NCI-H2196 treated with DMSO at 0.1 percent for 48 hours (cell line): ENCODE measurements around the gene GPR37L1.
"Not testable (repeated sequence)": the region's sequence is repeated elsewhere in the genome, so short reads cannot be mapped to it uniquely, and the experiment has no call there.

ENCODE experiments used
- DNase-seq: peaks from one replicate; lab custom pipeline; 2025; ENCODE audit not compliant: unreplicated experiment; lab: John Stamatoyannopoulos, UW

Gene GPR37L1

DNA sequence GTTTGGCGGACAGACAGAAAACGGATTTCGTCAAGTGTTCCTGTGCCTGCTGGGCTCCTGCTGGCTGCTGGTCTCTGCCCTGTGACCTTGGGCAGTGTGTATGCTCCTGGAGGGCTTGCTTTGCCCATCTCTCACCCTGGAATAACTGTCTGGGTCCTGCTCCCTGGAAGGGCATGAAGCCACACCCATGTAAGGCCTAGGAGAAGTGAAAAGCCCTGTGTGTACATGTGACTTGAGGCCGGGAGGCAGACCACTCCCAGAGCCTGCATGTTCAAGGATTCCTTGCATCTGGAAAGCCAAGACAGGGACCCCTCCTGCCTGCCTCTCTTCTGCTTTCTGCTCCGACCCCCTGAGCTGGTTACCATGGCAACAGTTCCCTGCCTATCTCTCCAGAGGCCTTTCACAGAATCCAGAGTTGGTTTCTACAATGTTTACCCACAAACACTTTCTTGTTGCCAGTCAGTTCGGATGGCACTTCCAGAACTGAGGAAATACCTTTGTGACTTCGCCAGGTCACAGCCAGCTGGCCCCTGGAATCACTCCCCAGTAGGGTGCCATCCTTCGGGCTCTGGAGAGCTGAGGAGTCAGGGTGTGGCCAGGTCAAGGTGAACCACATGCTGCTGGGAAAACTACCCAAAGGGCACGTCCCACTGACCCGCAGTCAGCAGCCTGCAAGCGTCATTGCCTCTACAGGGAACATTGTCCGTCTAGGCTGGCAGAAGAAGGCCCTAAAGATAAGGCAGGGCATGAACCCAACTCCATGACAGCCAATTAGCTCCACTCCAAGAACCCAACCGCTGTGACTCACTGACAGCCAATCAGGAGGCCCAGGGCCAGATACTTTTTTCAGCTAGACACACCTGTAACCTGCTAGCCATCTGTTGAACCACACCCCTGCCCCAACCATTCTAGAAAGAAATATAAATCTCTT, 14.7 kb upstream of the GPR37L1 start:
- peak; percentile 84 for DNase-seq

DNA sequence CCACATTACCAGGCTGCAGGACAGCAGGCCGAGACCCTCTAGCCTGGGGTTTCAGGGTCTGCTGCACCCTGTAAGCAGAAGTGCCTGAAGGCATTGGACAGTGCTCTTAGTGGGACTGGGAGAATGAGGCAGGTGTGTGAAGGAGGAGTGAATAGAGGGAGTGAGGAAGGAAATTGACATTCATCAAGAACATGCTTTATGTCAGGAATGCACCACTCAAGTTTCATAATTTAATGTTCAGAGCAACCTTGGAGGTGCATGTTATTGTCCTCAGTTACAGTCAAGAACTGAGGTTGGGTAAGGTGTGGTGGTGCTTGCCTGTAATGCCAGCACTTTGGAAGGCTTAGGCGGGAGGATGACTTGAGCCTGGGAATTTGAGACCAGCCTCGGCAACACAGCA, 11.7 kb upstream of the GPR37L1 start:
- DNase-seq, result no peak

DNA sequence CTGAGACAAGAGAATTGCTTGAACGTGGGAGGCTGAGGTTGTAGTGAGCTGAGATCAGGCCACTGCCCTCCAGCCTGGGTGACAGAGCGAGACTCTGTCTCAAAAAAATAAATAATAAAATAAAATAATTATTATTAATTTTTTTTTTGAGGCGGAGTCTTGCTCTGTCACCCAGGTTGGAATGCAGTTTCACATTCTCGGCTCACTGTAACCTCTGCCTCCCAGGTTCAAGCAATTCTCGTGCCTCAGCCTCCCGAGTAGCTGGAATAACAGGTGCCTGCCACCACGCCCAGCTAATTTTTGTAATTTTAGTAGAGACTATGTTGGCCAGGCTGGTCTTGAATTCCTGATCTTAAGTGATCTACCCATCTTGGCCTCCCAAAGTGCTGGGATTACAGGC, 11.1 kb upstream of the GPR37L1 start:
- DNase-seq, result not testable (repeated sequence)

DNA sequence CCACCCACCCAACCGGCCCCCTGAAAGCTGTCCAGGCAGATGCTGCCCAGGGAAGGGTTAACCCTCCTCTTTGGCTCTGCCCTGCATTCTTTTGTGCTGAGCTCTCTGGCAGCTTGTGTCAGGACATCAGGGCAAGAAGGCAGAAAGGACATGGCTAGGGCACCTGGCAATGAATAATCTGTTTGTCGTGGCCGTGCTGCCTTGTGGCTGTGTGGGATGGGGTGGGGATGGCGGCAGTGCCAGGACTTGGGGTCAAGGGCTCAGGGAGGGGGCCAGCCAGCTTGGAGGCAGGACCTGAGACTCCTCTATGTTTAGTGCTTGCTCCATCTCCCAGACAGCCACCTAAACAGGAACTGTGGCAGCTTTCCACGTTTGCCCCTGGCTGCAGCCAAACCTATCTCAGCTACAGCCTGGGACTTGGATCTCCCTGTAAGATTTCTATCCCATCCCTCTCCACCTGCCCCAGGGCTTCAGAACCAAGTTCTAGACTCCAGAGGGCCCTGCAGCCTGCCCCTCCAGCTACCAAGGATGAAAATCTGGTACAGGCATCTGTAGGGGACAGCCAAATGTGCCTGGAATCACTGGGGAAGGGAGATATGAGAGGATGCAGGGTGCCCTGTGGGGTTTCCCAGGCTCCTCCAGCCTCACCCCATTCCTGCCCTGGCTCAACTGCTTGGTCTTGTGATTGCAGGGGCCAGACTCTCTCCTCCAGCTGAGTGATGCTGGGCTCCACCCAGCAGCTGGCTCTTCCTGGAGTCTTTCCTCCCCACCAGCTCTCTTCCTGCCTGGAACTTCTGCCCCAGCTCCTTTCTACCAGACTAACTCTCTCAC, 9.6 kb upstream of the GPR37L1 start:
- peak; percentile 55 for DNase-seq

DNA sequence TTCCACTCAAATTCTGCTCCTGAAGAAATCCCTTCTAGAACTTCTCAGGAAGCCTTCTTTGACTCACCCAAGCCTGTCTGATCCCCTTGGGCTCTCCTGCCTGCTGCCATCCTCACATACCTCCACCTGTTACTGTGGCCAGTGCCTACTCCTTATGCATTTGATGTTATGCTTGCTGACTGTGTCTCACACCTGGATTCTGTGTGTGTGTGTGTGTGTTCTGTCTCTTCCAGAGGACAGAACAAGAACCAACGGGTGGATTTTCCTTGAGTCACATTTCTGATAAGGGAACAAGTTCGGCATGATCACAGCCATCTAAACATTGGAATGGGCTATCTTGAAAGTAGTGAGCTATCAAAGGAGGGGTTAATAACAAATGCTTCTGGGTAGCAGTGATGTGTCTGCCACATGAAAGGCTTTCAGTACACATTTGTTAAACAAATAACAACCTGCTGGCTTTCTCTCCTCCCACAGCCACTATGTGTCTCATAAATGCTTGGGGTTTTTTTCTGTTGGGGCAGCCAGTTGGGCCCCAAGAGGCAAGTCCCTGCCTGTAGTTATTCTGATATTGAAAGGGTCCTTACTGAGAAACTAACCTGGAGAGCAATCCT, 8.9 kb upstream of the GPR37L1 start:
- DNase-seq, result no peak

DNA sequence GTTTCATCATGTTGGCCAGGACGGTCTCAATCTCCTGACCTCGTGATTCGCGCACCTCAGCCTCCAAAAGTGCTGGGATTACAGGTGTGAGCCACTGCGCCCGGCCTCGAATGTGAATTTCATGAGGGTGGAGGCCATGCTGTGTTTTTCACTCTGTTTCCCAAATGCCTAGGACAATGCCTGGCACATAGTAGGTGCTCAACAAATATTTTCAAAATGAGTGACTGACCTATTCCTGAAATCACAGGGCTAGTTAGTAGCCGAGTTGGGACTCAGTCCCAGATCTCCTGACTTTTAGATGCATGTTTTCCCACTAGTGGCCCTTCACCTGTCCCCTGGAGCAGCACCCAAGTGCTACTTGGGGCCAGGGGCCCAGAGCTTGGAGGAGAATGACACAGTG, 6.4 kb upstream of the GPR37L1 start:
- no peak for DNase-seq

DNA sequence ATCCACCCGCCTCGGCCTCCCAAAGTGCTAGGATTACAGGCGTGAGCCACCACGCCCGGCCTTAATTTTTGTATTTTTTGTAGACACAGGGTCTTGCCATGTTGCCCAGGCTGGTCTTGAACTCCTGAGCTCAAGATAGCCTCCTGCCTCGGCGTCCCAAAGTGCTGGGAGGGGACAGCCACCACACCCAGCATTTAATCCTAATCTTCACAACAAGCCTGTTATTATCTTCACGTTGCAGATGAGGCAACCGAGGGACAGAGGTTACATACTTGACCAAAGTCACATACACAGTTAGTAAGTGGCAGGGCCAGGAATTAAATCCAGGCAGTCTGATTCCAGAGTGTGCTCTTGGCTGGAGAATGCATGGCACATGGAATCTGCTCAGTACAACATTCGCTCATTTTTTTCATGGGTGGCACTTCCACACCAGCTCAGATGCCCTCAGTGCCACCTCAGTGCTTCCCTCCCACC, 4.8 kb upstream of the GPR37L1 start:
- no peak for DNase-seq

DNA sequence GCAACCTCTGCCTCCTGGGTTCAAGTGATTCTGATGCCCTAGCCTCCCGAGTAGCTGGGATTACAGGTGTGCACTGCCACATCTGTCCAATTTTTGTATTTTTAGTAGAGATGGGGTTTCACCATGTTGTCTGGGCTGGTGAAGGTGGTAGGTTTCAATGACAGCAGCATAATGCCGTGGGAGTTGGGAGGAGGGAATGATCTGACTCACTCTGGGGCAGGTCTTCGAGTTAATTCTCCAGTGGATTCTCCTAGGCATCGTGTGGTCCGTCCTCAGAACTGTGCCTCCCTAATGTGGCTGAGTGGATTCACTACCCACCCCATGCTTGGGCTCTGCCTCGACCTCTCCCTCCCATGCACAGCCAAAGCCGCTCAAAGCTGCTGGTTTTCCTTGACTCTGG, 1.7 kb upstream of the GPR37L1 start:
- no peak for DNase-seq

DNA sequence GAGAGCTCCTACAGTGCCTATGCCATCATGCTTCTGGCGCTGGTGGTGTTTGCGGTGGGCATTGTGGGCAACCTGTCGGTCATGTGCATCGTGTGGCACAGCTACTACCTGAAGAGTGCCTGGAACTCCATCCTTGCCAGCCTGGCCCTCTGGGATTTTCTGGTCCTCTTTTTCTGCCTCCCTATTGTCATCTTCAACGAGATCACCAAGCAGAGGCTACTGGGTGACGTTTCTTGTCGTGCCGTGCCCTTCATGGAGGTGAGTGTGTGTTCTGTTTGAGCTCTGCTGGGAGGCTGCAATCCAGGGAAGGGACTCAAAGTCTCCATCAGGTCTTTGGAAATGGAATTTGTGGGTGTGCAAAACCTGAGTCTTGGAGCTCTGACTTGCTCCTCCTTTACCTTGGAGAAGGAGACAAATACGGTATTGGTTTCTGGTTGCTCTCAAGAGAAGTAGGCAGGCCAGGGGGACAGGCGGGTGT, 658 bp downstream of the GPR37L1 start:
- DNase-seq, result no peak

DNA sequence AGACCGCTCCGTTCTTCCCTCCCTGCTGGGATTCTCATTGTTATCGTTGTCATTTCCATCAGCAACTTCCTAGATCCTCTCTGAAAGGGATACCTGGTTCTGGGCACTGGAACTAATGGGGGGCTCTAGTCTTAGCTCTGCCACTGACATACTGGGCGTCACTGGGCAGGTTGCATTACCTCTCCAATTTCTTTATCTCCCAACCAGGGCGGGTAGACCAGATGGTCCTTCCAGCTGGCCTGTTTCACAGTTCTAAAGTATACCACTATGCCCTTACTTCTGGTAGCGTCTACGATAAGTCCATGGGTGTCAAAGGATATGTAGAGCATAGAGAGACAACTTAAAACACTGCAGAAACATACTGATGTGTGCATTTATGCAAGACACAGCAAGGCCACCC, 1.4 kb downstream of the GPR37L1 start:
- no peak for DNase-seq

DNA sequence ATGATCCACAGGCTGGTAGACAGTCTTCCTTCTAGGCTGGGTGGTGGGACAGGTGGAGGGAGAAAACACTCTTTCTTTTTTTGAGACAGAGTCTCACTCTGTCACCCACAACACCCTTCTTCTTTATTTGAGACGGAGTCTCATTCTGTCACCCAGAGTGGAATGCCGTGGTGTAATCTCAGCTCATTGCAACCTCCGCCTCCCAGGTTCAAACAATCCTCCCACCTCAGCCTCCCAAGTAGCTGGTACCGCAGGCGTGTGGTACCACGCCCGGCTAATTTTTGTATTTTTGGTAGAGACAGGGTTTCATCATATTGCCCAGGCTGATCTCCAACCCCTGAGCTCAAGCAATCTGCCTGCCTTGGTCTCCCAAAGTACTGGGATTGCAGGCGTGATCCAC, 2.9 kb downstream of the GPR37L1 start:
- DNase-seq, result no peak

DNA sequence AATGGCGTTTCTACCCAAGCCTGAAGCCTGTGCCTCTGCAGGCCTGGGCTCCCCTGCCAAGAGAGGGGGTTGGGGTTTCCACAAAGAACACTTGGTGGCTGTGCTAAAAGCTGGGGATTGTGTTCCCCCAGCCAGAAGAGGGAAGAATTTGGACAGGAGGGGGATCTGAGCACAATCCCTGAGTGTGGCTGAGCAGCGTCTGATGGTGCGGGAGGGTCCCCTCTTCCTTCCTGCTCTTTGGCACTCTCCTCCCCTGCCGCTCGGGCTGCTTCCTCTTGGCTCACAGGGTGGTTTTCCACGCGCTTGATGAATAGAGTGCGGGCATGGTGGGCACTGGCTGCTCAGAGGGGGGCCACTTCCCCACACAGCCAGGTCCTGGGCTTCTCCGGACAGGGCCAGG, 3.7 kb downstream of the GPR37L1 start:
- no peak for DNase-seq

DNA sequence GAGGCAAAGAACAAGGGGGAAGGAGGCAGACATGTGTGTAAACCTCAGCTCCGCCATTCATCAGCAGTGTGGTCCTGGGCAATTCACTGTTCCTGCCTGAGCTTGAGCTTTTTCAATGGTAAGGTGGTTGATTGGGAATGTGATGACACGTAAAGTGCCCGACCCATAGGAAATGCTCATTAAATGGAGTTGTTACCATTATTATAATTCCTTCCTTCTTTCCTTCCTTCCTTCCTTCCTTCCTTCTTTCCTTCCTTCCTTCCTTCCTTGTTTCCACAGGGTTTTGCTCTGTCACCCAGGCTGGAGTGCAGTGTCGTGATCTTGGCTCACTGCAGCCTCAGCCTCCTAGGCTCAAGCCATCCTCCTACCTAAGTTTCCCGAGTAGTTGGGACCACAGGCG, 4.3 kb downstream of the GPR37L1 start:
- DNase-seq, result no peak

DNA sequence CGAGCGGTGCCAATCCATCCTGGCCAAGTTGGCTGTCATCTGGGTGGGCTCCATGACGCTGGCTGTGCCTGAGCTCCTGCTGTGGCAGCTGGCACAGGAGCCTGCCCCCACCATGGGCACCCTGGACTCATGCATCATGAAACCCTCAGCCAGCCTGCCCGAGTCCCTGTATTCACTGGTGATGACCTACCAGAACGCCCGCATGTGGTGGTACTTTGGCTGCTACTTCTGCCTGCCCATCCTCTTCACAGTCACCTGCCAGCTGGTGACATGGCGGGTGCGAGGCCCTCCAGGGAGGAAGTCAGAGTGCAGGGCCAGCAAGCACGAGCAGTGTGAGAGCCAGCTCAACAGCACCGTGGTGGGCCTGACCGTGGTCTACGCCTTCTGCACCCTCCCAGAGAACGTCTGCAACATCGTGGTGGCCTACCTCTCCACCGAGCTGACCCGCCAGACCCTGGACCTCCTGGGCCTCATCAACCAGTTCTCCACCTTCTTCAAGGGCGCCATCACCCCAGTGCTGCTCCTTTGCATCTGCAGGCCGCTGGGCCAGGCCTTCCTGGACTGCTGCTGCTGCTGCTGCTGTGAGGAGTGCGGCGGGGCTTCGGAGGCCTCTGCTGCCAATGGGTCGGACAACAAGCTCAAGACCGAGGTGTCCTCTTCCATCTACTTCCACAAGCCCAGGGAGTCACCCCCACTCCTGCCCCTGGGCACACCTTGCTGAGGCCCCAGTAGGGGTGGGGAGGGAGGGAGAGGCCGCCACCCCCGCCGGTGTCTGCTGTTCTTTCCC, 5.3 kb downstream of the GPR37L1 start:
- DNase-seq, result no peak

DNA sequence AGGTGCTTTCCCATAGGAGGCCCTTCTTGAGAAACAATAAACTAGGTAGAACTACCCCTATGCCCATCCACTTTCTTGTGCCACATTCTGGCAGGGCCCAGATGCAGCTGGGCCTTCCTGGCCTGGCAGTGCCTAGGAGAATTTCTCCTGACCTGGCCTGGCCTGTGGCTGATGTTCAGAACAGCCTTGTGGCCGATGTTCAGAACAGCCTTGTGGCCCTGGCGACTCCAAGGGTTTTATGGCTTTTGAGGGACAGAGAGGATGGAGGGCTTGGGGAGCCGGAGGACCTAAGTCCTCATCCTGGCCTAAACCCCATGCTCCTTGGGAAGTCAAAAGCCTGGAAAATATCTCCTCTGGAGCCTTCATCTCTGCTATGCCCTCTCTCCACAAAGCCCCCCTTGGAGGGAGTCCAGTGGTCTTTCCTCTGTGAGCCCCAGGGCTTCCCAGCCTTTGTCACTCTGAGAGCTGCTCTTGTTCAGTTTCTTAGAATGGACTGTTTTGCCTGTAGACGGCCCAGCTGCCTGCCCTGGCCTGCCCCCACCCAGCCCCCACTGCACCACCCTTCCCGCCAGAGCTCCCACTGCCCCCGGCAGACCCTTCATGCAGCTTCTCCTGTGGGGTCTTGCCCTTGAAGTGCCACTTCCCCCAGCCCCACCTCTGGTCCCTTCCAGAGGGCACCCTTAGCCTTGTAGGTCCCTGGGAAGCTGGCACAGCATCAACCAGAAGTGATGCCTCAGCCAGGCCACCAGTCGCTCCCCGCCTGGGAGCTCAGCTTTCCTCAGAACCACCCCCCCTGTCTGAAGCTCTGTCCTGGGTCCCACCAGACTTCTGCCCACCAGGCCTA, 7.0 kb downstream of the GPR37L1 start:
- no peak for DNase-seq

DNA sequence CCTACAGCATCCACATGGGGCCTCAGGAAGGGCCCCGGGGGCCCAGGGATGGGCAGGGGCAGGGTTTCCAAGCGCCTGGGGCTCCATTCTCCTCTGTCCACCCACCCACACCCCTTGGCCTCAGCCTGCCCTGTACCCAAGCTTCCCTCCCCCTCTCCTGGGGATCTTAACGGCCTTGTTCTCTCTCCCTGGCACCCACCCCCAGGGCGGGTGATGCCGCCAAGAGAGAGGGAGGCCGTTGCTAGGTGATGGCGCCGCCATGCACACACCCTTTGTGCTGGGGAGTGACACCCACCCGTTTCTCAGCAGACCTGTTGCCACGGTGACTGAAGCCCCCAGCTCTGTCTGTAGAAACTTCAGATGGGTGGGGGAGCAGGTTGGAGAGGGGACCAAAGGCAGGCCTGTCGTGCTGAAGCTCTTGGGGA, 7.6 kb downstream of the GPR37L1 start:
- no peak for DNase-seq

DNA sequence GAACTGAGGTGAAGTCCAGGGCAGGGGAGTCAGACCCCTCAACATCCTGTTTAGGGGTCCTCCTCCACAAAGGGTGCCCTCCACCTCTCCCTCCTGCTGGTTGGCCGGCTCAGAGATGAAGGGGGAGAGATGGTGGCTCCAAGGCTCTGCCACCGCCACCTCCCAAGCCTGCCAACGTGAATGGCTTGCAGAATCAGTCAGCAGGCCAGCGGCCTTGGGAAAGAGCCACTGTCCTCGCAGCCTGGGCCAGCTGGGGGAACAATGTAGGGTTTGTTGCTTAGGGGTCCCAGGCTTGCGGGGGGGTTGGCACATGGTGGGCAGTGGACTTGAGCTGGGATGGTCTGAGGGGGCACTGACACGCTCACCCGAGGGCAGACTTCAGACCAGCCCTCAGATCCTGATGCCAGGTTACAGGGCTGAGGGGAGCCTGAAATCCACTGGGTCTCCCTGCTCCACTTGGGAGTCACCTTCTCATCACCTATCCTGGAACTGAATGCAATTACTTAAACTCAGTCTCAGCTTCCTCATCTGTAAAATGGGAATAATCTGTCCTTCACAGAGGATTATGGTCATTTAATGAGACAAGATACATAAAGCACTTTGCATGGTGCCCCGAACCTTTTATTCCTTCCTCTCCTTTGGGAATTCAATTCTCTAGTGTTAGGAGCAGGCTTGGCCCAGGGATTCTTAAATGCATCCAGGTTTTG, 8.3 kb downstream of the GPR37L1 start:
- DNase-seq, result no peak

DNA sequence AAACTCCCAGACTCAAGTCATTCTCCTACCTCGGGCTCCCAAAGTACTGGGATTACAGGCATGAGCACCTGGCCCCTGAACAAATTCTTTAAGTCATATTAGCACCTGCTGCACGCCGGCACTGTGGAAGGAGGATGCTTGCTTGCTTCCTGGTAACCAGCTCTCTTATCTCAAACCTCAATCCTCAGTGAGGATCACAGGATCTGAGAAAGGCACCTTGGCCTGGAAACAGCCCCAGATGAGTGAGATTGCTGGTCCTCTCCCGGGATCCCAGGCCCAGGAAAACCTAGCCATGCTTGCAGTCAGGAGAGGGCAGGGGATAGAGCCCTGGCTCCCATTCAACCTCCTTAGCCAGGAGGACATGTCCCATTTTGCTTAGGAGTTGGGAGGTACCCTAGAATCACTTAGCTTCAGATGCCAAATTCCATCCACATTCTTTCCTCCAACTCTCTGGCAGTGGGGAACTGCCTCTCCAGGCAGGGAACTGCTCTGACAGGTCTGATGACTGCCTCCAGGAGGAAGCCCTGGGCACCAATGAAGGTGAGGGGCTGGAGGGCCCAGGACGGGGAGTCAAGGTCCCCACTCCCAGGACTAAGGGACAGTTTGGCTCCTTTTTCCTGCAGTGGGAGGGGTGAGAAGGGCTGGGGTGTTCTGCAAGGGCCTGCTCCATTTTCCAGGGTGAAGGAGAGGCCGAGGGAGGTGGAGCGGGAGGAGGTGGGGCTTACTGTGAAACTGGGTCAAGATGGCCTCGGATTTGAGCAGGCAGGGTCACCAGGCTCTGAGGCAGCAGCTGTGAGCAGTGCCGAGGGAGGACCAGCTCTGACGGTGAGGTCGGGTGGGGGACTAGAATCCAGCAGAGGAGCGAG, 9.5 kb downstream of the GPR37L1 start:
- no peak for DNase-seq
